Glutamatergic neuron (in vitro differentiated cells): Measurements from ENCODE around the gene TSPAN9. TPM values are rescaled to one million over a fixed set of nuclear protein-coding genes. Genes with fewer than 3 reads are reported as not detected.

Source experiments
- DNase-seq: peaks from one replicate; pipeline ENCODE4 v3.0.0; 2022
- H3K27ac Mint-ChIP-seq: one replicate; pipeline ENCODE4 v1.8.0; 2020; ENCODE audit warnings: mild to moderate bottlenecking, mixed read lengths, inconsistent platforms; ENCODE audit not compliant: unreplicated experiment
- H3K27me3 Mint-ChIP-seq: one replicate; pipeline ENCODE4 v1.8.0; 2020; ENCODE audit warnings: mild to moderate bottlenecking, moderate library complexity, mixed read lengths, inconsistent platforms; ENCODE audit not compliant: unreplicated experiment
- H3K36me3 Mint-ChIP-seq: one replicate; pipeline ENCODE4 v1.8.0; 2020; ENCODE audit warnings: mild to moderate bottlenecking, mixed read lengths, inconsistent platforms; ENCODE audit not compliant: unreplicated experiment
- H3K4me1 Mint-ChIP-seq: one replicate; pipeline ENCODE4 v1.8.0; 2020; ENCODE audit warnings: mild to moderate bottlenecking, low read depth, mixed read lengths, inconsistent platforms; ENCODE audit not compliant: unreplicated experiment
- H3K4me3 Mint-ChIP-seq: one replicate; pipeline ENCODE4 v1.8.0; 2020; ENCODE audit warnings: mild to moderate bottlenecking, mixed read lengths, inconsistent platforms; ENCODE audit not compliant: unreplicated experiment
- H3K9me3 Mint-ChIP-seq: one replicate; pipeline ENCODE4 v1.8.0; 2020; ENCODE audit warnings: mild to moderate bottlenecking, moderate library complexity, mixed read lengths, inconsistent platforms; ENCODE audit not compliant: unreplicated experiment
- CTCF ChIP-seq: fragments of 200-600 bp; sonication (generic); IDR thresholded peaks from one replicate; pipeline ENCODE4 v1.5.0; 2021; ENCODE audit not compliant: partially characterized antibody, unreplicated experiment
- total RNA-seq: library from RNA; stranded (reverse); fragmentation: NEBNext Ultra II Directional; extraction: Animal tissue kit (Norgen Biotek cat#: 25700); gene quantifications from one replicate; pipeline ENCODE4 v1.2.1, GENCODE V29; 2021; ENCODE audit not compliant: unreplicated experiment

Gene TSPAN9
- total RNA-seq, 1 donor from 2014 or later = 142 TPM

GRCh38 chr12:3124917-3125316, 47.7 kb downstream of the TSPAN9 start:
- no peak for TF ChIP-seq CTCF
- no peak overlapping the region for H3K27ac Mint-ChIP-seq
- no peak for DNase-seq
- peaks cover 10% of the 10 kb centered on the region for H3K36me3 Mint-ChIP-seq
- peaks cover 19% of the 10 kb centered on the region for H3K4me1 Mint-ChIP-seq
- no peak overlapping the region for H3K4me3 Mint-ChIP-seq
- H3K9me3 Mint-ChIP-seq = peaks cover 2% of the 10 kb centered on the region
- peaks cover 5% of the 10 kb centered on the region for H3K27me3 Mint-ChIP-seq

GRCh38 chr12:3125674-3126073, 48.5 kb downstream of the TSPAN9 start:
- Mint-ChIP-seq H3K36me3 (peaks cover 10% of the 10 kb centered on the region), H3K27me3 (peaks cover 5% of the 10 kb centered on the region), H3K9me3 (peaks cover 2% of the 10 kb centered on the region), H3K4me3 (no peak overlapping the region), H3K27ac (no peak overlapping the region), H3K4me1 (peaks cover 19% of the 10 kb centered on the region)
- no peak for DNase-seq
- no peak for TF ChIP-seq CTCF

DNA sequence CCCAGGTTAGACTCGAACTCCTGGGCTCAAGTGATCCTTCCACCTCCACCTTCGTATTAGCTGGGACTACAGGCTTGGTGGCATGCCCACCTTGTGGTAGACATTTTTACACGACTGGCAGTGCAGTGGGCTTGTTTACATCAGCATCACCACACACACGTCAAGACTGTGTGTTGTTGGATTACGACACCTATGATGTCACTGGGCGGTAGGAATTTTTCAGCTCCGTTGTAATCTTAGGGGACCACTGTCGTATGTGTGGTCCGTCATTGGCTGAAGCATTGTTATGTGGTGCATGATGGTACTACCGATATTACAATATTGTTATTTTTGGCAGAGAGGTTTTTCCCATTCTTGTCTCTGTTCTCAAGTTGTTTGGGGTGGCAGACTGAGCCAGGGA, 50.7 kb downstream of the TSPAN9 start:
- no peak for DNase-seq
- no peak for TF ChIP-seq CTCF
- Mint-ChIP-seq H3K4me3 (no peak overlapping the region), H3K27ac (no peak overlapping the region), H3K27me3 (peaks cover 5% of the 10 kb centered on the region), H3K36me3 (peaks cover 10% of the 10 kb centered on the region), H3K9me3 (peaks cover 2% of the 10 kb centered on the region), H3K4me1 (peaks cover 30% of the 10 kb centered on the region)

DNA sequence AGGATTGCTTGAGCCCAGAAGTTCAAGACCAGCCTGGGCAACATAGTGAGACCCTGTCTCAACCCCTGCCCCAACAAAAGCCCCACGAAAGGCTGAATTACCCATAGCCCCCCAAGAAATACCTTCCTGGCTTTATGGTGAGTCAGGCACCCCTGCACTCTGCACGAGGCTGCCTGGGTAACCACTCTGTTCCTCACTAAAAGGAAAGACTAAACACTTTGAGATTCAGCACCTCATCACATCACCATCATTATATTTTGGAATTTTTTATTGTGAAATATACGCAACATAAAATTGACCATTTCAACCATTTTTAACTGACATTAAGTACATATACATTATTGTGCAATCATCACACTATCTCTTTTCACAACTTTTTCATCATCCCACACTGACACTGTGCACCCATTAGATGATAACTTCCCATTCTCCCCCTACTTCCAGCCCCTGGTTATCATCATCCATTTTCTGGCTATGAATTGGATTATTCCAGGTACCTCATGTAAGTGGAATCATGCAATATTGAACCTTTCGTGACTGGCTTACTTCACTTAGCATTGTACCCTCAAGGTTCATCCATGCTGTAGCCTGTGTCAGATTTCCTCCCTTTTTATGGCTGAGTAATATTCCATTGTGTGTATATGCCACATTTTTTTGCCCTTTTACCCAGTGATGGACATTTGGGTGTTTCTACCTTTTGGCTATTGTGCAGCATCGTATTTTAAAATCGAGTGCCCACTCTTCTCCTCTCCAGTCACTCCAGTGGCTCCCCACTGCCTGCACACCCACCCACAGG, 51.5 kb downstream of the TSPAN9 start:
- no peak for TF ChIP-seq CTCF
- H3K4me1 Mint-ChIP-seq = peaks cover 31% of the 10 kb centered on the region
- peaks cover 2% of the 10 kb centered on the region for H3K9me3 Mint-ChIP-seq
- H3K36me3 Mint-ChIP-seq = peaks cover 9% of the 10 kb centered on the region
- DNase-seq = no peak
- H3K4me3 Mint-ChIP-seq = no peak overlapping the region
- H3K27ac Mint-ChIP-seq = no peak overlapping the region
- peaks cover 5% of the 10 kb centered on the region for H3K27me3 Mint-ChIP-seq

- H3K27ac Mint-ChIP-seq = no peak overlapping the region
- peaks cover 5% of the 10 kb centered on the region for H3K27me3 Mint-ChIP-seq
- H3K4me1 Mint-ChIP-seq = peaks cover 36% of the 10 kb centered on the region
- H3K36me3 Mint-ChIP-seq = peaks cover 5% of the 10 kb centered on the region
- no peak overlapping the region for H3K4me3 Mint-ChIP-seq
- no peak for TF ChIP-seq CTCF
- H3K9me3 Mint-ChIP-seq = peaks cover 2% of the 10 kb centered on the region
- no peak for DNase-seq
Measured at GRCh38 chr12:3129301-3130056, 52.3 kb downstream of the TSPAN9 start.
